RKO (cell line): ENCODE measurements around the gene SDK1.

Experiments used
- DNase-seq: peaks from one replicate; pipeline ENCODE4 v3.0.0-alpha.2; 2016; ENCODE audit warnings: low spot score

SDK1 gene

GRCh38 chr7:3300651-3301448 is at the start of gene SDK1:
Gene SDK1 (plus strand): TSS chr7:3301252. CDS start chr7:3301587, 335 bp downstream.
- peak; percentile 76 for DNase-seq

- DNase-seq = no peak
Observed at GRCh38 chr7:3254718-3255117, 46.3 kb upstream of the SDK1 start.

GRCh38 chr7:3259711-3260400 is 41.2 kb upstream of the SDK1 start:
- DNase-seq = no peak

- DNase-seq = no peak
Observed at GRCh38 chr7:3260401-3260715, 40.7 kb upstream of the SDK1 start.

- DNase-seq = no peak
Observed at GRCh38 chr7:3264693-3265339, 36.2 kb upstream of the SDK1 start.

GRCh38 chr7:3265388-3265787 is 35.7 kb upstream of the SDK1 start:
- DNase-seq = no peak

- DNase-seq = no peak
Observed at GRCh38 chr7:3266240-3266639, 34.8 kb upstream of the SDK1 start.

- DNase-seq = peak; percentile 76
Observed at GRCh38 chr7:3267966-3268690, 32.9 kb upstream of the SDK1 start.

- DNase-seq = no peak
Observed at GRCh38 chr7:3270362-3270761, 30.7 kb upstream of the SDK1 start.

- no peak for DNase-seq
Observed at GRCh38 chr7:3271298-3271697, 29.8 kb upstream of the SDK1 start.

GRCh38 chr7:3272691-3273141 is 28.3 kb upstream of the SDK1 start:
- DNase-seq = no peak

- DNase-seq = no peak
Observed at GRCh38 chr7:3274131-3274530, 26.9 kb upstream of the SDK1 start.

- DNase-seq = no peak
Observed at GRCh38 chr7:3277604-3278572, 23.2 kb upstream of the SDK1 start.

GRCh38 chr7:3279147-3279818 is 21.8 kb upstream of the SDK1 start:
- no peak for DNase-seq

GRCh38 chr7:3280445-3280844 is 20.6 kb upstream of the SDK1 start:
- DNase-seq = no peak

- no peak for DNase-seq
Observed at GRCh38 chr7:3280946-3281656, 20.0 kb upstream of the SDK1 start.

GRCh38 chr7:3282457-3282856 is 18.6 kb upstream of the SDK1 start:
- no peak for DNase-seq

- DNase-seq = no peak
Observed at GRCh38 chr7:3283130-3283704, 17.8 kb upstream of the SDK1 start.

- no peak for DNase-seq
Observed at GRCh38 chr7:3285652-3286051, 15.4 kb upstream of the SDK1 start.

GRCh38 chr7:3289996-3290395 is 11.1 kb upstream of the SDK1 start:
- no peak for DNase-seq
